Karpas-422 (cell line): Measurements from ENCODE around the gene FCF1. TPM values are rescaled to one million over a fixed set of nuclear protein-coding genes. Genes with fewer than 3 reads are reported as not detected.

Experiments used
- DNase-seq: peaks from one replicate; pipeline ENCODE4 v3.0.0-alpha.2; 2015
- H2AFZ ChIP-seq: fragments of 200-600 bp; sonication (generic); 2 replicates; pipeline ENCODE4 v1.6.1; 2014; ENCODE audit warnings: antibody characterized with exemption, low read length, mixed read lengths
- H3K27ac ChIP-seq: fragments of 200-600 bp; sonication (generic); 2 replicates; pipeline ENCODE4 v1.5.1; 2014; ENCODE audit warnings: mild to moderate bottlenecking, low read length, moderate library complexity
- H3K27me3 ChIP-seq: fragments of 200-600 bp; sonication (generic); 2 replicates; pipeline ENCODE4 v1.6.1; 2014; ENCODE audit warnings: low read length, mixed read lengths
- H3K36me3 ChIP-seq: fragments of 200-600 bp; sonication (generic); 2 replicates; pipeline ENCODE4 v1.6.1; 2014; ENCODE audit warnings: low read length, mixed read lengths; ENCODE audit not compliant: insufficient read depth
- H3K4me1 ChIP-seq: fragments of 200-600 bp; sonication (generic); 2 replicates; pipeline ENCODE4 v1.6.1; 2014; ENCODE audit warnings: mild to moderate bottlenecking, low read length, mixed read lengths
- H3K4me2 ChIP-seq: fragments of 200-600 bp; sonication (generic); 2 replicates; pipeline ENCODE4 v1.6.1; 2014; ENCODE audit warnings: low read length, low read depth, mild to moderate bottlenecking; ENCODE audit not compliant: poor library complexity, severe bottlenecking
- H3K4me3 ChIP-seq: fragments of 200-600 bp; sonication (generic); 2 replicates; pipeline ENCODE4 v1.5.1; 2014; ENCODE audit warnings: mild to moderate bottlenecking, antibody characterized with exemption, low read length, mixed read lengths
- H3K79me2 ChIP-seq: fragments of 200-600 bp; sonication (generic); 2 replicates; pipeline ENCODE4 v1.6.1; 2014; ENCODE audit warnings: mild to moderate bottlenecking, low read length, mixed read lengths
- H3K9ac ChIP-seq: fragments of 200-600 bp; sonication (generic); 2 replicates; pipeline ENCODE4 v1.6.0; 2014; ENCODE audit warnings: low read length
- H3K9me2 ChIP-seq: fragments of 200-600 bp; sonication (generic), shearing (Covaris generic); replicated peaks from 2 replicates; pipeline ENCODE4 v1.6.0; 2014; ENCODE audit warnings: mild to moderate bottlenecking, low read length, moderate library complexity; ENCODE audit not compliant: insufficient read depth
- H3K9me3 ChIP-seq: fragments of 300-700, 200-600 bp; sonication (generic); 2 replicates; pipeline ENCODE4 v1.6.1; 2014; ENCODE audit warnings: low read length, mixed read lengths
- H4K20me1 ChIP-seq: fragments of 200-600 bp; sonication (generic); 2 replicates; pipeline ENCODE4 v1.6.1; 2014; ENCODE audit warnings: mild to moderate bottlenecking, antibody characterized with exemption, low read length, low read depth; ENCODE audit not compliant: insufficient read depth
- small RNA-seq: library from RNA; depleted of rRNA; stranded (forward); fragments of <200 nt; gene quantifications from one replicate; pipeline ENCODE3, GENCODE V24; 2014
- total RNA-seq: library from RNA; depleted of rRNA; stranded (reverse); fragments of >200 nt; shearing (Covaris generic); gene quantifications from 2 replicates; pipeline ENCODE4 v1.2.3, GENCODE V29; 2014; ENCODE audit warnings: low replicate concordance; rRNA removed

The FCF1 gene
- total RNA-seq, 1 experiment from 2014 or later, result 46.6 TPM

DNA sequence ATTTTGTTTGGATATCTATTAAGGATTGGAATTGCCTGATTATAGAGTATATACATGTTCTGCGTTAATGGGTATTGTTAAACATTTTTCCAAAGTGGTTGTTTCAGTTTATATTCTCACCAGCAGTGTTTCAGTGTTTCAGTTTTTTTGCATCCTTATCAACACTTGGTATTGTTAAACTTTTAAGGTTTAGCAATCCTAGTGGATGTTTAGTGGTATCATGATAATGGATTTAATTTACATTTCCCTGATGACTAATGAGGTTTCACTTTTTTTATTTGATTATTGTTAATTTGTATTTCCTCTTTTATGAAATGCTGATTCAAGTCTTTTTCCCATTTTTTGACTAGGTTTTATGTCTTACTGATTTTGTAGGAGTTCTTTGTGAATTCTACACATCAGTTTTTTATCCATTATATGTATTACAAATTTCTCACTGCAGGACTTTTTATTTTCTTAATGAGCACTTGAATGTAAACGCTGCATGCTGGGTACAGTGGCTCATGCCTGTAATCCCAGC is 73.9 kb downstream of the FCF1 start:
- Histone ChIP-seq H3K79me2 (peaks cover 97% of the 10 kb centered on the region), H3K4me3 (no peak overlapping the region)

More for the DNA sequence above, 73.9 kb downstream of the FCF1 start:
- H3K36me3 ChIP-seq, result peaks cover 76% of the 10 kb centered on the region
- no peak overlapping the region for H2AFZ ChIP-seq
- H3K27ac ChIP-seq, result no peak overlapping the region
- H3K9me3 ChIP-seq, result no peaks in the 10 kb centered on the region
- H4K20me1 ChIP-seq, result no peaks in the 10 kb centered on the region
- H3K9me2 ChIP-seq, result no peaks in the 10 kb centered on the region
- no peak overlapping the region for H3K9ac ChIP-seq
- H3K4me1 ChIP-seq, result peaks cover under 1% of the 10 kb centered on the region; the same call in 1 of the 2 replicates
- no peak overlapping the region for H3K4me2 ChIP-seq
- no peak for DNase-seq
- no peaks in the 10 kb centered on the region for H3K27me3 ChIP-seq

Small RNA genes within 50 kb of the gene (small RNA-seq; reads per million reads assigned to genes)
- gene RF00409, result not detected

Other genes with a start within 250 kb of the FCF1 start
- 113 and 120 TPM in 2 replicates for gene NPC2, start 219.8 kb upstream of the FCF1 start, total RNA-seq
- gene ISCA2, start 219.4 kb upstream of the FCF1 start, total RNA-seq, result 25.7 and 40.0 TPM in 2 replicates
- 0.04 TPM in 1 of 2 replicates, not detected in the other for gene LTBP2, start 100.9 kb upstream of the FCF1 start, total RNA-seq
- gene AREL1, start 64 bp upstream of the FCF1 start, total RNA-seq, result 34.8 and 70.9 TPM in 2 replicates
- 81.1 and 159 TPM in 2 replicates for gene YLPM1, start 50.2 kb downstream of the FCF1 start, total RNA-seq
- 2.3 and 2.6 TPM in 2 replicates for gene PROX2, start 163.0 kb downstream of the FCF1 start, total RNA-seq
- 101 and 105 TPM in 2 replicates for gene DLST, start 168.8 kb downstream of the FCF1 start, total RNA-seq
- 34.3 and 60.2 TPM in 2 replicates for gene RPS6KL1, start 210.1 kb downstream of the FCF1 start, total RNA-seq
- 3.5 and 8.3 TPM in 2 replicates for gene PGF, start 242.5 kb downstream of the FCF1 start, total RNA-seq